ENCODE data around the gene MALT1.
A peak's percentile ranks its signal among the peaks of the same experiment; 100 is the strongest.

Gene MALT1

DNA sequence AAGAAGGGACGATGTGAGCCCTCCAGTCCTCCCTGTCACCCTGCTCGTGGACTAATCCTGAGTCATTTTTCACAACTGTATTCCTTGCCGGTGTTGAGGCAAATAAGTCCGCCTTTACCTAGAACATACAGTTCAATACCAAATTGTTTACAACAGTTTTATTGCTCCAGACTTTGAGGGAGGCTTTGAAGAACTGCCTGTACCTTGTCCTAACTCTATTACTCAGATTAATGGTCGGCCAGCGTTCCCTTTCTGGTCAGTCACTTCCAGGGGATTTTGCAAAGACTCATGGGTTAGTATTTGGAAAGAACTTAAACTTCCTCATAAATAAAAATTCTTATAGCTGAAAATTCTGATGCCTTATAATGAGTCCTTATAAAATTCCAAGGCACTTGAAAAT, 108.3 kb downstream of the MALT1 start:
- no peak for DNase-seq

DNA sequence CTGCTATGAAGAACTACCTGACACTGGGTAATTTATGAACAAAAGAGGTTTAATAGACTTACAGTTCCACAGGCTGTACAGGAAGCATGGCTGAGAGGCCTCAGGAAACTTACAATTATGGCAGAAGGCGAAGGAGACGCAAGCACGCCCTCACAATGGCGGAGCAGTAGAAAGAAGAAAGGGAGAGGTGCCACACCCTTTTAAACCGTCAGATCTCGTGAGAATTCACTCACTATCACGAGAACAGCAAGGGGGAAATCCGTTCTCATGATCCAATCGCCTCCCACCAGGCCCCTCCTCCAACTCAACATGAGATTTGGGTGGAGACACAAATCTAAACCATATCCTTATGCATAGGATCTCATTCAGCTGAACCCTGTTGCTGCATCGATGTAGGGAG, 108.8 kb downstream of the MALT1 start:
- no peak for DNase-seq

DNA sequence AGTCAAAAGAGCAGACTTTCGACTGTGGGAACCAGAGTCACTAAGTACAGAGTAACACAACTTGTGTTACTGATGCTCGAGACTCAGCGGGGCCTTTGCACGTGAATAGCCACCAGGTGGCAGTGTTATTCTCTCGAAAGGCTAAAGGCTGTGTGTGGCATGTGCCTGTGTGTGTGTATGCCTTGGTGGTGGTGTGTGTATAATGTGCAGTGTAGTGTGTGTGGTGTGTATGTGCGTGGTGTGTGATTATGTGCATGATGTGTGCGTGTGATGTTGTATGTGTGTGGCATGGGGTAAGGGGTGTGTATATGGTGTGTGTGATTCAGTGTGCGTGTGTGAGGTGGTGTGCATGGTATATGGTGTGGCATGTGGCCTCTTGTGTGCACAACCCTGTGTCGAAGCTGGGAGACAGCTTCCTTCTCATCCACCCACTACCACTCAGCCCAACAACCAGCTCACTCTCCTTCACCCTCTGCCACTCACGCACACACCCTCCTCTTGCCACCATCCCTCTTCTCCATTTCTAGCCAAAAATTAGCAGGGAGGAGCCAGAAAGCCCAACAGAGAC, 110.4 kb downstream of the MALT1 start:
- peak; percentile 80 for DNase-seq

DNA sequence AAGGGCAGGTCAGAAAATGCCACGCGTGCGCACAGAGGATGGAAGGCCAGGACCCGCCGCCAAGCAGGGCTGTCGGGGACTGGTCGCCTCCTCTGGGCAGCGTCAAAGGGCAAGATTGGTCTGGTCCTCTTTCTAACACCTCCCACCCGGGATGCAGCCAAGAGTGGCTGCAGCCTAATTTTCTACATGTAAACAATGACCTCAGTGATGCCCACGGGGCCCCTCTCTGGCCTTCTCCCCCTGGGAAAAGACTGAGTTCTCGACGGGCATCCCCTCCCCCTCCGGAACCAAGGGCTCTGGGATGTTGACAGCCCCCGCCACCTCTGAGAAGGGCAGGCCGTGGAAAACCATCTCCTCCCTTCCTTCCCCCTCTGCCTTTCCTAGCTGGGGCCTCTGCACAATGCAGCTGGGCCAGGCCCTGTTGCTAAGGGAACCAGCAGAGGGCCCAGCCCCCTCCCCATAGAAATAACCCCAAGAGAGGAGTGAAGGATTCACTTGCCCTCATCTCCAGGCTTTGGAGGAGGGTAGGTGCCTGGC, 113.4 kb downstream of the MALT1 start:
- no peak for DNase-seq

DNA sequence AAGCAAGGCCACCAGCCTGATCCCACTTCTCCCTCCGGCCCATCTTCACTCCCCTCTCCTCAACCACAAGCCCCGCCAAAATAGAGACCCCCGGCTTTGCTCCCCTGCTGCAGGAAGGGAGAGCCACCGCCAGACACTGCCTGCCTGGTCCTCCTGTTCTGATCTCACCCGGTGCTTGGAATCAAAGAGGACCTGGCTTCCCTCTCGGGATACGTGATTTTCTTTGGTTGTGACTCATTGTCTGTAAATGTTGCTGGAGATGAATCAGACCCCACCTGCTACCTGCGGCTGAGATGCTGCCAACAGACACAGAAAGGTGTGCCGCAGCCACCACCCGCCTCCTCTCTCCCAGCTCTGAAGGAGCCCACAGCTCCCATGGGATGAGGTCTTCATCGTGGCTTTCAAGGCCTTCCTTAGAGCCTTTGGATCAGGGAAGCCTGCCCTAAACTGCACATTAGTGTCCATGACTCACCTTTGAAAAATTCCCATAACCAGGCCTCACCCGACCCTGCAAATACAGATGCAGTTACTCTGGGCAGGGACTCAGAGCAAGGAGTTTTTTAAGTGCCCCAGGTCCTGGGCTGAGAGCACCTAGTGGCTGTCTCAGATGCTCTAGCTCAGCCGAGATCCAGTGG, 114.0 kb downstream of the MALT1 start:
- DNase-seq, result no peak

DNA sequence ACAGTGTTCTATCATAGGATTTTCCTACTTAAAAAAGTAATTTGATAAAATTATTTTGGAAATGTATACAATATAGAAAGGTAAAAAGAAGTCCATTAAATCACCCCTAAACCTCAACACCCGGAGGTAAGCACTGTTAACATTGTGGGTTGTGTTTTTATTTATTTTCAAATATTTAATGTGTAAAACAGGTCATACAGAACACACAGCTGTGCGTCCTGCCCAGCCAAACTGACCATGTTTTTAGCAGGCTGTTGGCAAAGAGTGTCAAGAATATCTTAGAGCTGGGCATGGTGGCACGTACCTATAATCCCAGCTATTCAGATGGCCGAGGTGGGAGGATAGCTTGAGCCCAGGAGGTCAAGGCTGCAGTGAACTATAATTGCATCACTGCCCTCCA, 114.6 kb downstream of the MALT1 start:
- no peak for DNase-seq

DNA sequence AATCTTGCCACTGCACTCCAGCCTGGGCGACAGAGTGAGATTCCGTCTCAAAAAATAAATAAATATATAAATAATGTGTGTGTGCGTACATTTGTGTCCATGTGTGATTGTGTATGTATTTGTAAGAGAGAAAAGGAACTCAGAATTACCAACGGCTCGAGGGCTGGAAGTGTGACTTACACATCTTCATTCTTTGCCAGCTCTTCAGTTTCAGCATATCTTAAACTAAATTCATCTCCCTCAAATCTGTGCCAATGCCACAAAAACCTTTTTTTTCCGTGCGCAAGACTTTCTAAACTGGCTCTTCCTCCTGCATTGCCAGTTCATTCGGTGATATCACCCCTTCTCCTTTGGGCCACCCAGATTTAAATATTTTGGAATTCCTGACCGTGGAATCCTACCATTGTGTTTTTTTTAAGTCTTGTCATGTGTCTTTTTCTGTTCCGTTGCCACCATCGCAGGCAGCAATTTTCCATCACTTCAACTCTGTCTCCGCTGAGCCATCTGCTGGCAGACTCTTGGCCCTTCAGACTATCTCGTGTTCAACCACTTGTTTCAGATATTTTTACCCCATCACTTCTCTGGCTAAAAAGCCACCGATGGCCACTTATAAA, 116.4 kb downstream of the MALT1 start:
- no peak for DNase-seq

DNA sequence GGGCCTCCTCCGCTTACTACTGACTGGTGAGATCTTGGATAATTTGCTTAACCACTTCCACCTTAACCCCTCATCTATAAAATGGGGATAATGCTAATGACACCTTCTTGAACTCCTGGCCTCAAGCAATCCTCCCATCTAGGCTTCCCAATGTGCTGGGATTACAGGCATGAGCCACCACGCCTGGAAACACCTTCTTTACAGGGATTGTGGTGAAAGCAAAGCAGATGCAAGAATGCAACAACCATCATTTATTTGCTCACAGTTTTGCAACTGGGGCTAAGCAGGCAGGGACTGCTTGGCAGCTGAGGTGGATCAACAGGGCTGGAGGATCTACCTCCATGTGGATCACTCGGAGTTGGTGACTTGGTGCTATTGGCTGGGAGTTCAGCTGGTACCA, 117.2 kb downstream of the MALT1 start:
- no peak for DNase-seq

DNA sequence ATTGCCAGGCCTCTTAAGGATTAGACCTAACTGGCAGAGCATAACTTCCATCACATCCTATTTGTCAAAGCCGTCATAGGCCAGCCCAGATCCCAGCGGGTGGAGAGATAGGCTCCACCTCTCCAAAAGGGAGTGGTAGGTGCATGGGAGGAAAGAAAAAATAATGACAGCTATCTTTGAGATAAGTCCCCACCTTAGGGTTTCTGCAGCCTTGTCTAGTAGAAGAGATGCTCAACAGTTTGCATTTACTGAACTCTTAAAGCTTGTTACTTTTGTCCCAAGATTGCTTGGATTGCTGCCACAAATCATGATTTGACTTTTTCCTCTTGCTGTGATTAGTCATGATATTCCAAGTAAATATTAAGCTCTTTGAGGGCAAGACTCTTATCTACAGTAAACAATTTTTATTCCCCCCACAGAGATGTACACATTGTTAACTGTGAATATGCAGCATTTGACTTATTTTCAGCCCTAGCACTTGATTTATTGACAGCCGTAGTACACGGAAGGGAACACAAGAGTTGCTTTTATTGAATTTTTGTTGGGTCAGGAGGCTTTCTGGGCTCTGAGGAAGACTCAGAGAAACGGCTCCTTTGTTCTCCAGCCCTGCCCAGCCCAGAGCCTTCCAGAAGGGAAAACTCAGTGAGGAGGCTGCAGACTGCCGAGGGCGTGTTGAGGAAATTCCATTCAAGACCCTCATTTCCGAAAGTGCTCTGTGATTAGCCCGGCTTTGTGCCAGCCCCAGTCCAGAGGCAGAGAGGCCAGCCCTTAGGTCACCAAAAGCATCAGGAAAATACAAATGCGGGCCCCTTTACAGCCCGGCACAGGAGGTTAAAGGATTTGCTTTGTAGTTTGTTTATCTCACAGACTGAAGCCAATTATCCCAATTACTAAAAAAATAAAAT, 118.0 kb downstream of the MALT1 start:
- DNase-seq, result no peak

DNA sequence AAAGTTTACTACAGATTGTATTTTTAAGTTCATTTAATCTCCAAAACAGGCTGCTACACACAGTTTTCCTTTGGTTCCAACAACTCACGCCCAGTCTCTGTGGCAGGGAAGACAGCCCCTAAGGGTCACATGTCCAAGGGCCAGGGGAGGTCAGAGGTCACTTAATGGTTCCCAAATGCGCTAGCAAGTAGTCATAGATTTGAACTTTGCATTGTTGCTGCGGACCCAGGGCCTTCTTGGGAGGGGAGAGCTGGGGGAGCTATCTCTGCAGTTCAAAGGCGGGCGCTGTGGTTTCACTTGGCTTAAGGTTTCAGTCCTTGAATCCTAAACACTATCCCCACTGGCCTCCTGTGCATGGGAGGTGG, 118.6 kb downstream of the MALT1 start:
- no peak for DNase-seq

DNA sequence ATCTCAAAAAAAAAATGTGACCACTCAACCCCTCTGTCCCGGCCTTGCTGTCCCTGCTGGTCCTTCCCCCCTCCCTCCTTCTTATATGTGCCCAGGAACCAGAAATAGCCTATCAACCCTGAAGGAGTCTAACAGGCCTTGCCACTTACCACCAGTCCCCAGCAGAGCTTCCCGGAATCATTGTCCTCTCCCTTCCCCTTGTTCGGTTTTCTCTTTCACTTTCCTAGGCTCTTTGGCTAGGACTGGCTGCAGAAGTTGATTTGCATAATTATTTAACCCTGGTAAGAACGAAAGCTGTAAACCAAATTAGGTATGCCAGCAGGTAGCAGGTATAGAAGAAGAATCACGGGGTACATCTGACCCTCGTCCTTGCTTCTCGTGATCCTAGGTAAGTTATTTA, 120.8 kb downstream of the MALT1 start:
- no peak for DNase-seq

DNA sequence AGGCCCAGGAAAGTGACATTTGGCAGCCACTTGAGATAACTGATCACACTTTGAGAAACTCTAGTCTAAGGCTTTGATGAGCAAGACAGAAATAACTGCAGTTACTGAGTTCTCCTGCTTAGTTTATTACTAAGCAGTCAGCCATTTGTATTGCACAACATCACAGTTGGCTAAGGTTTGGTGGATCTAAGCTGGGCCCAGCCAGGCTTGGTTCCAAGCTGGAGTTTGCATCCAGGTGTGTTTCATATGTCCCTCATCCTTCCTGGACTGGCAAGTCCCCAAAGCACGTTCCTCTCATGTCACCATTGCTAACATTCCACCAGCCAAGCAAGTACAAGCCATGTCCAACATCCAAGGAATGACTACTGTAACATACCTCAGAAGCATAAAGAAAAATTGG, 122.1 kb downstream of the MALT1 start:
- DNase-seq, result no peak

DNA sequence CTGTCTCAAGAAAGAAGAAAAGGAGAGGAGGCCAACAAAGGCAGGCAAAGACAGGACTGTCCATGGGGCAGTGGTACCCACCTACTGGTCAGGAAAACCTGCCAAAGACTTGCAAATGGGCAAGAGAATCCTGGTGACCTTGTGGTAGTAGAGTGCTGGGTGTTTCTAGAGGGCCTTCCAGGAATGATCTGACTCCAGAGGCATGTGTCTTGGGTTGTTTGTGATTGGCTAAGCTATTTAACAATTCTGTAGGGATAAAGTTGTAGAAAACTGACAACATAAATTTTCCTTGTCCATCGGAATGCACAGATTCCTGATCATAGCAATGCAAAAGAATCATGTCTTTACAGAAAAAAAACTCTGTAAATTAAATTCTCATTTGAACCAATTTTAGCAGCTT, 125.0 kb downstream of the MALT1 start:
- no peak for DNase-seq

DNA sequence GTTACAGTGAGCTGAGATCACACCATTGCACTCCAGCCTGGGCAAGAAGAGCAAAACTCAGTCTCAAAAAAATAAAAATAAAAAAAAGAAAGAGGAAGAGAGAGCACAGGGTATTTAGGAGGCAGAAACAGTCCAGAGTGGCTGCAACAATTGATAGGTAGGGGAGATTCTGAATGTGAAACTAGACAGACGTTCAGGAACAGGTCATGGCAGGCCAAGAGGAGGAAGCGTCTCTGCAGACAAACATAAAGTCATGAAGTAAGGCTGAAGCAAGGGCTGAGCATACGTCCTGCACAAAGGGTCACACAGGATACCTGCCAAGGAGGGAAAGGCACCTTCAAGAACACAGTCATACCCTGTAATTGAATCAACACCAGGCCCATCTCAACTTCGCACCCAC, 129.3 kb downstream of the MALT1 start:
- DNase-seq, result no peak

DNA sequence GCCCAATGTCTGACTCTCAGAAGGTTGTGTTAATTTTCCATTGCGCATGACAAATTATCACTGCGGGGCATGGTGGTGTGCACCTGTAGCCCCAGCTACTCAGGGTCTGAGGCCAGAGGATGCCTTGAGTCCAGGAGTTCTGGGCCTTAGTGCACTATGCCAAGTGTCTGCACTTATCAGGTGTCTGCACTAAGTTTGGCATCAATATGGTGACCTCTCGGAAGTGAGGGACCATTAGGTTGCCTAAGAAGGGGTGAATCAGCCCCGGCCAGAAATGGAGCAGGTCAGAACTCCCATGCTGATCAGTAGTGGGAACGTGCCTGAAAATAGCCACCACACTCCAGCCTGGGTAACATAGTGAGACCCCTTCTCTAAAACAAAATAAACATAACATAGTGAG, 131.7 kb downstream of the MALT1 start:
- no peak for DNase-seq

DNA sequence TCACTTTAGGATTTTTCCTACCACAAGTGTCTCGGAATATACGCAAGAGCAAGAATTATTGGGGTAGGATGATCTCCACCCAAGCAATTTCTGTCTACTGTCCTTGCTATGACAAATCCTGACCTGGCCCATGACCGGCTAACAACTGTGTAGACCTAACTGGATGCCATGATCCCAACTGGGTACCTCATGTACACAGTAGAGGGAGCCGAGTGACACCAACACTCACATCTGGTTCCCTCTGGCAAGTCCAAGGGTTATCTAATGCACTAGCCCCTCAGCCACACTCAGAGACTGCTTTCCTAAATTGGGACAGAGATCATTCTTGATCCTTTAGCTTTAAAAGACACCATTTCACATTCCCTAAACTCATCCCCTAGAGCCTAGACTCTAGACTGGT, 132.7 kb downstream of the MALT1 start:
- no peak for DNase-seq

All from NCI-H1694 (cell line).